Activated gamma-delta T cell (primary cell): ENCODE data around the gene PITX1.
"Not testable (repeated sequence)": the region's sequence is repeated elsewhere in the genome, so short reads cannot be mapped to it uniquely, and the experiment has no call there.

ENCODE experiments used
- DNase-seq: peaks from one replicate; lab custom pipeline; 2025; lab: John Stamatoyannopoulos, UW
- total RNA-seq, 2 donors: gene quantifications; one replicate each; lab custom pipeline; 2026; lab: John Stamatoyannopoulos, UW

The PITX1 gene
- total RNA-seq: 0 to 0.04 reads per million in 2 donors

GRCh38 chr5:135033901-135034235 is at the start of gene PITX1:
PITX1 (minus strand) TSS chr5:135034228; CDS start chr5:135033881, 347 bp downstream.
- no peak for DNase-seq

- not testable (repeated sequence) for DNase-seq
Observed at GRCh38 chr5:135083334-135083733, 49.3 kb upstream of the PITX1 start.

DNA sequence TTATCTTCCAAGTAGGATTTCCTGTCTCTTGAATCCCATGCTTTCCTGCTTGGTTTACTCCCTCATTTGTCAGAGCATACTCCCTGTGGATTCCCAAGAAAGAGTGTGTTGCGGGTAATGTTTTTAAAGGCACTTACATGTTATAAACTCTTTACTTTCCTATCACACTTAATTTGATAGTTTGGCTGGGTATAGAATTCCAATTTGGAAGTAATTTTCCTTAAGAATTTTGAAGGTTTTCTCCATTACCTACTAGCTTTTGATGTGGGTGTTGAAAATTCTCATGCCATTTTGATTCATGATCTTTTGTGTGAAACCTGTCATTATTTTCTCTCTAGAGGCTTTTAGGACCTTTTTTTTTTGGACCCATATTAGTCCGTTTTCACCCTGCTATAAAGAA is 47.2 kb upstream of the PITX1 start:
- no peak for DNase-seq

GRCh38 chr5:135079760-135080159 is 45.7 kb upstream of the PITX1 start:
- no peak for DNase-seq

DNA sequence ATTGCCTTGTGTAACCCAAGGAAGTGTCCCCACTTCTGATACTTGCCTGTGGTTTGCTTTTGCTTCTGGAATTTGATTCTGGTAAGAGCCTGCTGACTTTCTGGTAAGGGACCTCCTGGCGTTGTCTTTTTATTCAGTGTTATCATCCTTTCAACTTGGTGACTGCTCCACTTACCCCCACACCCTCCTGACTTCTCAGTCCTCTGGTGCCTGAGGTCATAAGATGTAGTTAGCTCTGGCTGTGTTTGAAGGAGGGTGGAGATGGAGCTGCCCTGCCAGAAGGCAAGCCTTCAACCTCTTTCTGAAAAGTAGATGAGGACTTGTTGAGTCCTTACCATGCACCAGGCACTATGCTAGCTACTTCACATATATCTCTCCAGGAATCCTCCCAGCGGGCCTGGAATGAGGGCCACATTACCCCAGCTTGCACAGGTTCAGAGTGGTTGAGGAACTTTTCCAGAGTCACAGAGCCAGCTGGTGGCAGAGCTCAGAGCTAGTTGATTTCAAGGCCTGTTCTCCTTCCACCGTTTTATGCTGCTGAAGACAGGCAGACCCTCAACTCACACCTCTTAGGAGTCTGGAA is 45.2 kb upstream of the PITX1 start:
- DNase-seq: no peak

- no peak for DNase-seq
Observed at GRCh38 chr5:135076801-135077200, 42.8 kb upstream of the PITX1 start.

- DNase-seq: no peak
Observed at GRCh38 chr5:135076051-135076491, 42.0 kb upstream of the PITX1 start.

GRCh38 chr5:135075621-135076020 is 41.6 kb upstream of the PITX1 start:
- DNase-seq: no peak

DNA sequence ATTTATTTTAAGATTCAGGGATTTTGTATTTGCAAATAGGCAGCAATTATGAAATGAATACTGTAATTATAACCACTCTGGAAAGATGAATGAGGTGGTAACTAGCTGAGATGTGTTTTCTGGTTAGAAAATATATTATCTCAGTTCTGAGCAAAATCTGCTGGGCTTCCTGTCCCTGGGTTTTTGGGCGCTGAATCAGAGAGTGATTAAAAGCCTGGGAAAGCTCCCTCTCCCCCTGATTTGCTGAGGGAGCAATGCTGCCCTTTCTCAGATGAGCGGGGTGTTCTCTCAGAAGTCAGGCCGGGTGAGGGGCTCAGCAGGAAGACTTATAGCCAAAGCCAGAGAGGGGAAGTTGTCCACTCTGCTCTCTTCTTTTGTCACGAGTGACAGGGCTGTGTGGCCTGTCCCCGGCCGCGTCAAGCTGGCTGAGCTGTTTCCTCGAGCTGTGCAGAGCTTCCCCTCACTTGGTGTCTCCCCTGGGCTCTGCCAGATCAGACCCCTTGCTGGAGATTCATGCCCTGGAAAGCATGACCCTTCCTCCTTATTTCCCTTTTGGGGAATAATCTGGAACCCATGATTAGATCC is 39.8 kb upstream of the PITX1 start:
- no peak for DNase-seq

DNA sequence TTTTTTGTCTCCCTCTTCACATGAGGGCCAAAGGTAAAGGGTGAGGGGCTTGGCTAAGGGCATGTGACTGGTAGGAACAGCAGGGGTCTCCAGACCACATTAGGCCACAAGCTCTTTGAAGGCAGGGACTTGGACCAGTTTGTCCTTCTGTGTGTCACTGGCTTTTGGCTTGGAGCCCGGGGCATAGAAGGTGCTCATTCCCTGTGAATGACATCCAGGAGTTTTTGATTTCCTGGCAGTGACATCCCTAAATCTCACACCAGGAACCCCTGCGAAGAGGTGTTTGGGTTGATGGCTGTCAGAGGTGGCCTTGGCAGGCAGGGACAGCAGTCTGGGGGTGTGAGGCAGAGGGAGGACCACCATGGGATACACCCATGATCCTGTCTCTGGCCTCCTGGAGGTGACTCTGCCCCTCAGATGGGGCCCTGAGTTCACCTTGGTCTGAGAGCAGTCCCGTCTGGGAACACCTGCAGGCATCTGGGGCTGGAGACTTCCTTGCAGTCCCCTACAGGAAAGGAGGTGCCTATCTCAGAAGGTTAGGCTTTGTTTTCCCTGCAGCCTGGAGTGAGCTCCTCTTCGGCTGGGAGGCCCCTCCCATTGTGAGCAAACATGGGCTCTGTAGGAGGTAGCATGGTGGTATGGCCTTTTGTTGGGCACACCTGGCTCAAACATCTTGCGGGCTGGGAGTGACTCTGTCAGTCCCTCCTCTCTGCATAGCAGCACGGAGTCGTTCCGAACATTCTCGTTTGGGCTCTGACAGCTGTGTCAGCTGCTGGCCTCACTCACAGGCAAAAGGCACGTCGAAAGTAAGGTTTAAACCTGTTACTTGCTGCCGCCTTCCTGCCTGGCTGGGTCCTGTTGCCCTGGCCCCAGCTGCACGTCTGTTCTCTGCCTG is 38.6 kb upstream of the PITX1 start:
- DNase-seq: no peak

GRCh38 chr5:135071311-135071710 is 37.3 kb upstream of the PITX1 start:
- DNase-seq: no peak

GRCh38 chr5:135069895-135070657 is 36.0 kb upstream of the PITX1 start:
- DNase-seq: no peak

GRCh38 chr5:135069016-135069770 is 35.2 kb upstream of the PITX1 start:
- DNase-seq: no peak

DNA sequence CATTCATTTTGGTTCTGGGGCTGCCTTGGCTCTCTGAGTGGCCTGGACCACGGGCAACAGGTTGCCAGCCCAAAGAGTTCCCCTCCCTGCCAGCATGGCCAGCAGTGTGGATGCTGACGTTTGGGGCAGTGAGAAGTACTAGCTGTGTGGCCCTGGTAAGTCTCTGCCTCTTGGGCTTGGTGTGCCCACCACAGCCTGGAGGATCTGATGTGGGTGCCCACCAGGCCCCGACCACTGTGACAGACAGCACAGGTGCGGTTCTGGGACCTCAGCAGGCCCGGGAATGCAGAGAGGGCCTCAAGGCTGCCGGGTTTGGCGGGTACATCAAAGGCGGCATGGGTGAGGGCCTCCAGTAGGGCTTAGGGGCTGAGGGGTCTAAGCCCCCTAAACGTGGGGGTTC is 33.6 kb upstream of the PITX1 start:
- DNase-seq: no peak

- no peak for DNase-seq
Observed at GRCh38 chr5:135066781-135067180, 32.8 kb upstream of the PITX1 start.

GRCh38 chr5:135065306-135066265 is 31.6 kb upstream of the PITX1 start:
- DNase-seq: no peak

DNA sequence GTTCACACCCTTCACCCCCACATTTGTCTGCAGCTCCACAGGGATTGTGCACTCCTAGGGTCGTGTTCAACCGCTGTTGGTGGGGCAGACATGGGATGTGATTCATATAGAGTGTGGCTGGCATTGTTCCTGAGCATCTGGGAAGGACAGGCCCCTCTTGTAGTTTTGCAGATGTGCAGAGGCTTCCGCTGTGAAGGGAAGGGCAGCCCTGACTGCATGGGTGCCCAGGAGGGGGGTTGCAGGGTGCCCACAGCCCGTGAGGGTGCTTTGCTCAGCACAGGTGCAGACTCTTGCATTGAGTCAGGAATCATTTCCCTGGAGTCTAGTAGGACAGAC is 30.2 kb upstream of the PITX1 start:
- DNase-seq: no peak

DNA sequence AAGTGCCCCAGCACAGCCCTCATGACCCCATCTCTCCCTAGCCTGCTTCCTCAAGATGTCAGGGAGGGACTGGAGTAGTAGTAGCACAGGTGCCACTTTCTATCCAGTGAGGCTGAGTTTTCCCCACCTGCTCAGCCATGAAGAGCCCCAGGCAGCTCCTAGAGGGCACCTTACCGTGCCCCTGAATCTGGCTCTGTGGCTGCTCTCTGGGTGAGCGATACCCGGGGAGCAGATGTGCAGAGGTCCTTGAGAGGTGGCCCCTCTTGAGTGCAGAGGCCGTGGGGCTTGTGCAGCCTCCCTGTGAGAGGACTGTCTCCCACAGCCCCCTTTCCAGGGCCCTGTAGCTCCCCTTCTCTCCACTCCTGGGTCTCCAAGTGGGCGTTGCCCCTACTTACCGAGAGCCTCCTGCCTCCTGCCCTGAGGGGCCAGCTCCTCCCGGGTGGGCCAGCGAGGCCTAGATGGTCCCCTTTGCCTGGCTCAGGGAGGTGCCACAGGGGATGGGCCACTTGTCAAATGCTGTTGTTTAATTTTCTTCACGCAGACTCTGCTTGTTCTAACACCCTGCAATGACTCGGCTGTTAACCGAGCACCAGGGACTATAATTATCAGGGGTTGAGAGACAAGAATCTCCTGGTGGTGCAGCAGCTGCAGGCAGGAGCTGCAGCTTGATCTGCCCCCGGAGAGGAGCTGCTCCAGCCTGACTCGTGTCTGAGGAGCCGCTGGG is 29.6 kb upstream of the PITX1 start:
- no peak for DNase-seq

DNA sequence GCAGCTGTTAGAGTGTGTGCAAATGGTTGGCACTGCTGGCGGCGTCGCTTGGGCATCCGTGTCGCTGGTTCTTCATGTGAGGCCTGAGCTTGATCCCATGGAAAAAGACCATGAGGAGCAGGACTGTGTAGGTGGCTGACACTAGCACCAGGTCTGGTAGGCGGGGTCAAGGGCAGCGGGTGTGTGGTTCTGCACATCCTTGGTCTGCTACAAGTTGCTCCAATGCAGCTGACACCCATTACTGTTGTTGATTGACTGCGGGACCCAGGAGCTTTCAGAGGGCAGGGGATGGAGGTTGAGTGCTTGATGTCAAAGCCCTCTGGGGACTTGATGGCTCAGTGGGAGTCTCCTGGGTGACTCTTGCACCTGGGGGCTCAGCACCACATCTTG is 29.0 kb upstream of the PITX1 start:
- DNase-seq: no peak
